T-helper 22 cell (primary cell): ENCODE data around the gene MYO1D.

Experiments
- DNase-seq: peaks from one replicate; pipeline ENCODE4 v3.0.0-alpha.2; 2020; ENCODE audit warnings: low read depth

Gene MYO1D

DNA sequence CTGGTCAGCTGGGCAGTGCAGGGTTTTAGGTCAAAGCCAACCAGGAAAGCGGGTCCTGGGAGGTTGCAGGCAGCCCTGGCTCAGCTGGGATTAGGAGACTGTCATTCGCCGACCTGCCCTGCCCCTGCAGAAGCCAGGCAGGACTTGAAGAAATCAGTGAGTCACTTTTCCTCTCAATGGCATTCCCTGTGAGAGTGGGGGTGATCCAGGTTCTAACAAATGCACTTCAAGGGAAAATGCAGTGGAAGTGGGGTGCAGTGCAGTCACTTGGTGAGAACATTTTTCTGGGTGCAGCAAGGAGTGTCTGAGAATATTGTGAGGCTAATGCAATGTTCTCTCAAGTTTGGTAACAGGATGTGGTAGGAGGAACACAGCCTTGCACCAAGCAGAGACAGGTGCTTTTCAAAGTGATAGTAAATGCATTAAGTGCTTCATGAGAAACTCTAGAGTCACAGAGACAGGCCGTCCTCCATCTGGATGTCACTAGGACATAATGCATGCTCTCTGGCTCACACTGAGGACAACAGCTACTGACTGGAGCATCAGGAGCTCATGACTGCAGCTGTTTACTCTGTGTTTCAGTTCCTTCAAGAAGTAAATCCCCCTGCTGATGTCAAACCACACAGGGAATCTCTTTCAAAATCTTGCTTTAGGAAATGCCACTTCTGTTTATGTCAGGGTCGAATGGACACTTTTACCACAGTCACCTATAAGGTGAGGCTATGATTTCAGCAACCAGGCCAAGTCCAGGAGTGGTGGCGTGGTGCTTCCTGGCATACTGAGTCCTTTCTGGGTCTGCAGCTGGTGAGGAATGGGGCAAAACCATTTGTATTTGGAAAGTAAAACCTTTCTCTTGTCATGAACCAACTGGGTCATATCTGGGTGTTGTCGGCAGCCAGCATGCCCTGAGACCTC, 373.4 kb downstream of the MYO1D start:
- no peak for DNase-seq

DNA sequence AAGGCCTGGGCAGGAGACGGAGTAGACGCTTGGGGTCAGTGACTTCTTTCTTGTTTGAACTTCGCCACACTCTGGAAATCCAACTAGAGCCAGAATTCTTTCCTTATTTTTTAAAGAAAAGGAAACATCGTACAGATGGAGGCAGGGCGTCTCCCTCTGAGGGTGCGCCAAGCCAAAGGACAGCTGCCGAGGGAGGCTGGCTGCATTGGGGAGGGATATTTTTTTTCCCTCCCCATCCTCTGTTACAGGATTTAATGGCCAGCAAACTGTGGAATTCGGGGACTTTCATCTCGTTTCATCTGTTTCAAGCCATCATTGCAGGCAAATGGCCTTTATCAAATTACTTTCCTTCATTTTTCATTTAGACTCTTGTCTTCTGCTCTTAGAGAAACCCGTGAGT, 374.2 kb downstream of the MYO1D start:
- DNase-seq, result no peak

DNA sequence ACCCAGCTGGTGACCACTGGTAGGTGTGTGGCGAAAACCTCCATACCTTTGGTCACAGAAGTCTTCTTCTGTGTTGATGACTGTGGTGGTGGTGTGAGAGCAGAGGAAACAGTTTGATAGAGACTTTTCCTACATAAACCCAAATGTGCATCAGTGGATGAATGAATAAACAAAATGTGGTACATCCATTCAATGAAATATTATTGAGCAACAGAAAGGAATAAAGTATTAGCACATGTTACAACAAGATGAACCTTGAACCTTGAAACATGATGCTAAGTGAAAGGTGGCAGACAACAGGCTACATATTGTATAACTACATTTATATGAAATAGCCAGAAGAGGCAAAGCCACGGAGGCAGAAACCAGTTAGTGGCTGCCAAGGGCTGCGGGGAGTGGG, 374.9 kb downstream of the MYO1D start:
- DNase-seq, result no peak

DNA sequence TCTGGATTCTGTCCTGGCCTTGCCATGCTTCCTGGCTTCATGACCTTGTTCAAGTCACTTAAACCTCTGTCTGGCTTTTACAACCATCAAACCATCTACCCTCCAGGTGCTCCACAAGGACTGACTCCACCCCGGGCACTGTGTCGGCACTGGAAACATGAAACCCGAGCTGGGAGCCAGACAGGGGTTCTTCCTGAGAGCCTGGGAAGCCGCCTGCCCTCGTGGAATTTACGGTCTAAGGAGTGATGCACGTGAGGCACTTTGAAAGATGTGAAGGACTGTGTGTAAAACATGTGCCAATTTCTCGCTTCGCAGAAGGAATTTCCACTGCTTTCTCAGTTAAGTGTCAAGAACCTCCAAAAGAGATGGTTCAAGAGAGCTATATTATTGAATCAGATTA, 378.5 kb downstream of the MYO1D start:
- no peak for DNase-seq

DNA sequence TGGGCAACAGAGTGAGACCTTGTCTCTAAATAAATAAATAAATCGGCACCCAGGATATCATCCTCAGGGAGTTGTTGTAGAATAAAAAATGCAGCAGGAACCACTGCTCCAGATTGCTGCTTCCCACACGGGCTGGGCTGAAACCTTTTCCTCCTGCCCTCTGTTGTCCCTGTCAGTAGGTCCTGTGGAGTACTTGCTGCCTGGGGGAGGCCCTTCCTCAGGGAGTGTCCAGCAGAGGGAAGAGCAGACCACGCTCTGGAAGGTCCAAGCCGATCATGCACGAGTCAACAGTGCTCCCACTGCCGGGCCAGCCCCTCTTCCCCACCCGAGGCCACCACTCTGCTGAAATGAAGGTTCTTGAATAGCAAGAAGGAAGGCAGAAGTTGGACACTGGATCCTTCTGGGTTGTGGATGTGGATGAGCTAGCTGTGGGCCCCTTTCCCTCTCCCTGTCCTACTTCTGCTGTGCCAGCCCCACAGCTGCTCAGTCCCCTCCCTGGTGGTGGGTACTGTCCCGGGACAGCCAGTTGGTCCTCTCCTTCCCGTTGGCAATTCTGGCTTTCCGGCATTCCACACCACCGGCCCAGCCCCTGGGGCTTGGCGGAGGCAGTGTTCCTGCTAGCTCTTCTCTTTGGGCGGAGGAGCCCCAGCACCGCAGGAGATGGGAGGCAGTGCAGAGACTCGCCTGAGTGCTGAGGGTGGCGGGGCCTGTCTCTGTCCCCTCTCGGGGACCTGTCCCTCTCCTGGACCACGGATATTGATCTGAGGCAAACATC, 379.3 kb downstream of the MYO1D start:
- DNase-seq, result no peak

DNA sequence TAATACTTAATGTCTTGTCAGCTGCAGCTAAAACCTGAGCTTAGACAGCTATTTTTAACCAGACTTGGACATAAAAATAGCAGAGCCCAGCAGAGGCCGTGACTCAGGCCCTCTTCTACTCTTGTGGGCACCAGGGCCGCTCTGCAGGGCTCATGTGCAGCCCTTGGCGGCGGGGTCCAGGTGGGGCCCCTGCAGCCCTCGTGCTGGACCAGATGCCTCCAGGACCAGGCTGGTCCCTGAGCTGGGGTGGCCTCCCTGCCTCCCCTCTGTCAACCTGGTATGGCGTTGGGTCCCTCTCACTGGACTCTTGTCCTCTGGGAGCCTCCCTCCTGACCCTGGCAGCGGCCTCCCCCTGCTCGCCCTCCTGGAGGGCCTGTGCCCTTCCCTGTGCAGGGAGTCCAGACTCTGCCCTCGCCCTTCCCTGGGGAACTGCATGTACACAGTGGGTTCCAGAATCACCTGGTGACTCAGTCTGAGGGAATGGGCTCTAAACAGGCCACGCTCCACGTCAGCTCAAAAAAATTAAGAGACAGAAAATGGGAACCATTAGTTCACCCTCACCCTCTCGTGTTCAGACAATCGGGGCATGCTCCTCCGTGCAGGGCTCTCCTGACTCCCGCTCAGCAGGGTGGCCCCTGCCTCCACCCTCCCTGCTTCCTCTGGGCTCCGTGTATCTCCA, 380.4 kb downstream of the MYO1D start:
- DNase-seq, result no peak

DNA sequence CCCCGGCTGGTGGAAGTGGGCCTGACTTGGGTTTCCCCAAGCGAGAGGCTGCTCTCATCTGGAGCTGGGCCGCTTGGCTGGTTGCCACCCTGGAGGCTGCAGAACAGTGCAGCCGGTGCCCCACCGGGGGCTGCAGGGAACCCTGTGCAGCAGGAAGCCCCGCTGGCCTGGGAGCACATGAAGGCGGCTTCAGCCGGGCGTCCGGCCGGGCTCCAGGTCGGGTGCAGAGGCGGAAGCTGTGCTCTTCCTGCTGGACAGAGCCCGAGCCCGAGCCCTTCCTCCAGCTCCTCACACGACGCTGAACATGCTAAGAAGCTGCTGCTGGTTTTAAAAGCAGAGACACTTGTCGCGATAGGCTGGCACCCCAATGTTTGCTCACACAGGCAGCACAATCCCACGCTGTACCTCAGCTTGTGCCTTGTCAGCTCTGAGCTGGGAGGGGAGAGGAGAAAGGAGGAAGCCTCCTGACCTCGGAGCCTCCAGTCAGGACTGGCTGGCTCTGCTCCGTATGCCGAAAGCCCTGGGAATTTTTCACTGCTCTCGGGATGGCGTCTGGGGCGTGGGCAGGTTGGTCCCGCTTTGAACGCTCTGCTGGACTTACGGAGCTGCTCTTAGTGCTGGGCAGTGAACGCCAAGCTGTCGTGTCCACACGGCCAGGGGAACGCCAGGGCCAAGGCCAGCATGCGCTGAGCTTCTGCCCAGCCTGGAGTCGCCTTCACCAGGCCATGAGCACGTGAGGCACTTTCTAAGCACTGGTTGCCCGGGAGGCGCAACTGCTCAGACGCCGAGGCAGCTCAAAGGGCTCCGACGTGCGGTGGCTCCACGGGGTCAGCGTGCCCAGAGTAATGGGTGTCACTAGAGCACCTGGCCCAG, 381.3 kb downstream of the MYO1D start:
- DNase-seq, result no peak

DNA sequence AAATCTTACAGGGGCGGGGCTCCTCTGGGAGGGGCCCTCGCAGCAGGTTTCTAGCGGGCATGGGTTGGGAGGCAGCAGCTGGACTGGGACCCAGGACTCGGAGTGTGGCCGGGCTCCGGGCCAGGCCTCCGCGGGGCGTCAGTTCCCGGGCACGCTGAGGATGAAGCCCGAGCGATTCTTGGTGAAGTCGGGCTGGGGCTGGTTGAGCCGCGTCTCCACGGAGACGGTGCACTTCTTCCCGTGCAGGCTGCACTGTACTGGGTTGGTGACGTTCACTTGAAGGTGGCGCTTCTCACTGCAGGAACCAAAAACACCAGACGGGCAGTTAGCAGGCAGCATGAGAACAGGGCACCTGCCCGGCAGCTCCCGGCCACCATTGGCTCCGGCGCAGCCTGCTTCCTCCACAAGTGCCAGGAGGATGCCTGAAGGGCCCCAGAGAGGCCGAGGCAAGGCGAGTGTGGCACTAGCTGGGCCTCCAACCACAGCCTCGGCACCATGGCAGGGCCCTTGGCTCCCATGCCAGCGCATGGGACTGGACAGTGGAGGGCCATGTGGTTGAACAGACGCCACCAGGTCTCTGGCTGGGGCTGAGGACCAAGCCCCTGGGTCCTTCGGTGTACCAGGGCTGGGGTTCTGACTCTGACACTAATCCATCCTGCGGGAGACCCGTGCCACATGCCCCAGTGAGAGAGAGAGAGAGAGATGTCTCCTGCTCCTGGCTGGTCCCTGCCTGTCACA, 382.1 kb downstream of the MYO1D start:
- DNase-seq, result no peak

DNA sequence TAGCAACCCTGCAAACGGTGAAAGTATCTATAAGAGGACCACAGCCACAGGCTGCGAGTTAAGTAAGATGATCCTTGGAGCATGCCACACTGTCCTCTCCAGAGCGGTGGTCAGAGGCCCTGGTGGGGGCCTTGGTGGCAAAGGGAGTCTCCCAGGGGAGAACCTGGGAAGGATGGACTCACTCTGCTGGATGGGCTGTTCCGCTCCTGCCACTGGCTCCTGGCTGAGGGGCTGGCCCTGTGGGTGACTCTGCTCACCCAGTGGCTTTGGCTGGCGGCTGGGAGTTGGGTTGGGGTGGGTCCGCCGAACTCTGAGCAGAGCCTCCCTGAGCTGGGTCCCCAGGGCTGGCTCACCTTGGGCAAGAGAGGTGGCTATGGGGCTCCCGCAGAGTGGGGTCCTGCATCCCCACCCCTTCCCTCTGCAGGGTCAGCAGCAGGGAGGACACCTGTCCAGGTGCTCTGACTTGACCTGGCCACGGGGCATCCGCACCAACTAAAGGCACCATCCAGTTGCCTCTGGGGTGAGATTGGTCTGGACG, 382.9 kb downstream of the MYO1D start:
- DNase-seq, result no peak

DNA sequence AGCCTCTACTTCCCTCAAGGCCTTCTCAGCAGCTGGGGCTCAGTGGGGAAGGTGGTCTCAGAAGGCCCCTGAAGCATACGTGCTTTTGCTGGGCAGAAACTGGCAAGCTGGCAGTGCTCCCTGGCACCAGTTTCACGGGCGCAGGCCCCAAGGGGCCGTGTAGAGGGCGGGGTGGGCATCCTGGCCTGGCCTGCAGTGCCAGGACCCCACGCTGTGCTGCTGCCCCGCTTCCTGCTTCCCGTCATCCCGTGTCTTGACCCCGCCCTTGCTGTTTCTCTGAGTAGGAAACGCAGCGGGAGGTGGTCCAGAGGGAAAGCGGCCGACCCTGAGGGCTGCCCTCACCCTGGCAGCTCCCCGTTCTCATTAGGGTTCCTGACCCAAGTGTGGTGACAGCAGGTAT, 383.4 kb downstream of the MYO1D start:
- DNase-seq, result no peak

DNA sequence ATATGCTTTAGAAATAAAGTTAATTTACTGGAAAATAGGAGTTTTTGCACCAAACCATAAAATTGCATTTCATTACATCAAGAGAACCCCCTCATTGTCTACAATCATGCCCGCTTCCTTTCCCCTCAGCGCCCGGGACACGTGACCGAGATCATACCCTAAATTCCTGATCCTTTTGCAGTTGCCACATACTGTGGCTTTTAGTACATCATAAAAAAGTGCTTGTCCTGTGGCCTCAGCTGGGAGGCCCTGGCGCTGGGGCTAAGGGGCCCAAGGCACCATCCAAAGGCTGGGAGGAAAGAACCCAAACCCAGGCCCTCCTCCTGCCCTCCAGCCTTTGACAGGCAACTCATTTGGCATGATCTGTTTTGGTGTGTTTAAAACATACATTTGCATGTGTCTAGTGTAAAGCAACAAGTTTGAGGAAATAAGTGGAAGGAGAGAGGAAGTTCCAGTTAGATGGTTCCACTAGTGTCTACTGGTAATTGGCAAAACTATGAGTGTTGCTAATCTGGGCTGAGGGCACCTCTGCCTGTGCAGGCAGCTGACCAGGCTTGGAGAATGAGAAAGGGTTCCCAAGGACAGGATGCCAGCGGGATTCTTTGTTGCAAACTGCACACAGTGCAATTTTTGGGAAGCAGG, 384.2 kb downstream of the MYO1D start:
- DNase-seq, result no peak

DNA sequence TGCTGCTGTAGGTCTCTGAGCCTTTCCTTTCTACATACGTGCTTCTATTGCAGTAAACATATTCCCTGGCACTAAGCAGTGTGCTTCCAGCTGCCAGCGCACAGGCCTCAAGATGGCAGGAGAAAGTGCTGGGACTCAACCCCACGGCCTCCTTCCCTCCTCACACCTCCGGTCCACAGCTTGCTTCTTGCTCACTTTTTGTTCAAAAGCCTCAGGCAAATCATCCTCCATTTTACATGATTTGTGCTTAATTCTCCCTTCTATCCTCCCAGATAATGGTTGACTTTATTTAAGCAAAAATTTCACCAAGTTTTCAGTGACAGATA, 384.7 kb downstream of the MYO1D start:
- no peak for DNase-seq

DNA sequence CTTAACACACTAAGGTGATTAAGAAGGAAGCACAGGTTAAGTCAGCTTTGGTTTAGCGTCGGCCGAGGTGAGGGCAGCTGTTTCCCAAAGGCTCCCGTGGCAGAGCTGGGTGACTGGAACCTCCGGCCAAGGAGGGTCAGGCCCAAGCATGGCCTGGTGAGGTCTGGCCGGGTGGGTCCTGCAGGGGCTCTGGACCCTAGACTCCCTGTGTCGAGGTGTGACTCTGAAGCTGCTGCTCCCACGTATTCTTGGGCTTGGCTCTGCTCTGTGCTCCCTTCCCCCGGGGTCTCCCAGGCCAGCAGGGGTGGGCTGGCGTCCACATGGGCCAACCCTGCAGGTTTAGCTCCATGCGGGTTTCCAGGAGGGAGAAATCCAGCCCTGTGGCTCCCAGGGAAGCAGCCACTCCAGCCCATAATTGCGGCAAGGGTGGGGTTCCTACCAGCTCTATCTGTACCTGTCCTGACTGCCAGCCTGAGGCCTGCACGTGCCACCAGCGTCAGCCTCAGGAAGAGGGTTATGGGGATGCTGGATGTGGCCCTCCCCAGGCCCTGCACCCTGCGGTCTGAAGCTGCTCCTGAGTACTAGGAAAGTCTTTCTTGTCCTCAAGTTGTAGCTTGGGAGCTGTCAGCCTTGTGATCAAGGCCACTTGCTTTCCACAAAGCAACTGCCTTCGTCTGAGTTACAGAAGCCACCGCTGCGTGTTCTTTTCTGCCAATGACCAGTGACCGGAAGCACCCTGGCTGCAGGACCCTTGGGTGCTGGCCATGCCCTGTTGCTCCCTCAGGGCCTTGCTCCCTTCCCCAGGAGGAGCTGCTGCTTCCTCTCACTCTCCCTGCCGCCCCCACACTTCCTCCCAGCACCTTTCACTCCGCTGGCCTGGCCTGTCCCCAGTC, 385.3 kb downstream of the MYO1D start:
- DNase-seq, result no peak

DNA sequence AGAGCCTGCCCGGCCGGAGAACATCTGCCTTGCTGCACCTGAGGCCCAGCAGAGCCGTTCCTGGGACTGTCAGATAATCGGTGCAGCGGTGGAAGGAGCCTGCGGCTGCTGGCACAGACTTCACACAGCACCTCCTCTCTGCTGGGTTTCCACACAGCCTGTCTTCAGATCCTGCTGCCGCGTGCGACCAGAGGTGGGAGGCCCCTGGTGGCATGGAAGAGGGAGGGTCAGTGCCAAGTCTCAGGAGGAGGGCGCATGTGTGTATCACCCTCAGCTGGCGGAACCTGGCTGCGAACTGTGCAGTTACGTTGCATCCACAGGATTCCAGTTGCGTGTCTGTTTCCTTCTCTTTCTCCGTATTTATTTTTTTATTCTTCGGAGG, 386.8 kb downstream of the MYO1D start:
- DNase-seq, result no peak

DNA sequence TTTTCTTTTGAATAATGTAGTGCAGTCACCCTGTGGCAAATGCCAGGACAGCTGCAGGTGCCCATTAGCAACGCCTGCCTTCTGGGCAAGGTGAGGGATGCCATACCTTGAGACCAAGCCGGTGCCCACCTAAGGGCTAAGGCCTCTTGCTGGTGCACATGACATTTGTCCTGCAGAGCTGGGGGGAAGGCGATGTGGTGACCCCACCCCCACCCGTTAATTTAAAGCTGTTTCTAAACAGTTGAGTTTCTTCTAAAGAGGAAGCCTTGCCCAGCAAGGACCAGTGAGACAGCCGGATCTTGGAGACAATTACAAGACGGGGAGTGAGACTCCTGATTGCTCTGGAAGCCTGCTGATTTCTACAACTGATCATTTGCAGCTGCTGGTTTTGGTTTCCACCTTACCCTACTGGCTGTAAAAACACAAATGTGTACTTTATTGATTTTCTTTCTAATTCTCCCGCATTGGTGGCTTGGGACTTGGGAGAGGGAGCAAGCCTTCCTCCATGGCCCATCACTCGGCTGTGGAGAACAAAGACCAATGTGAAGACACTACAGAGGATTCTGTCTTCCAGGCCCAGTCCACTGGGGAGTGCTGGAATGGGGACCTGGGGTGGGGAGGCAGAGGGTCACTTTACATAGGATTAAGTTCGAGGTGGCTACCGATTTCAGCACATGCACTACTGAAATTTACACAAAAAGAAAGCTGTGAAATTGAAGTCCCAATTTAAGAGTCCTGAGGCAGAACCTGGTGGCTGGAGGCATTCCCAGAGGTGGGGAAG, 387.4 kb downstream of the MYO1D start:
- DNase-seq, result no peak

DNA sequence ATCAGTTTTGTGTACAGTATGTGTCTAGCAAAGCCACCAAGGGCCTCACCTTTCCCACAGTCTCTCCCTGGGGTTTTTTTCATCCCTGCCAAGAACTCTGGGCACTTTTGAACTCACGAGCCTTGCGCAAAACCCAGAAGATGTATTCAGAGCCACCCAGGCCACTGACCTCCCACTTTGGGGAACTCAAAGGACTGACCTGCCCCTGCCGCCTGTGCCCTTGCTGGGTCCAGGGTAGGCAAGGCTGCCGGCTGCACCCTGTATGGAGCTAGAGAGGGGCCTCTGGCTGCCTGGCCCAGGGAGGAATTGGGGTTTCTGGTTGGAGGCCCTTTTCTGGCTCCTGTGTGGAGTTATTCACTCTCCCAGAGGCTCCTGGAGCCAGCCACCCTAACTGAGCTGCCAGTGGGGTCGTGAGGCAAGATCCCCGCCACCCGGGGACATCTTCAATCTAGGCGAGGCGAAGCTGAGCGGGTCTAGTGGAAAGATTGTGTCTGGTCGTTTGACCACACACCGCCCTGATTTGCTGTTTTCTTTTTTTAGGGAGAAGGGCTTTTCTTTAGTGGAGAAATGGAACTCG, 388.2 kb downstream of the MYO1D start:
- DNase-seq, result no peak

DNA sequence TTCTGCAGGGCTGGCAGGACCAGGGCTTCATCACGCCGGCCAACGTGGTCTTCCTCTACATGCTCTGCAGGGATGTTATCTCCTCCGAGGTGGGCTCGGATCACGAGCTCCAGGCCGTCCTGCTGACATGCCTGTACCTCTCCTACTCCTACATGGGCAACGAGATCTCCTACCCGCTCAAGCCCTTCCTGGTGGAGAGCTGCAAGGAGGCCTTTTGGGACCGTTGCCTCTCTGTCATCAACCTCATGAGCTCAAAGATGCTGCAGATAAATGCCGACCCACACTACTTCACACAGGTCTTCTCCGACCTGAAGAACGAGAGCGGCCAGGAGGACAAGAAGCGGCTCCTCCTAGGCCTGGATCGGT, 388.8 kb downstream of the MYO1D start:
- no peak for DNase-seq

DNA sequence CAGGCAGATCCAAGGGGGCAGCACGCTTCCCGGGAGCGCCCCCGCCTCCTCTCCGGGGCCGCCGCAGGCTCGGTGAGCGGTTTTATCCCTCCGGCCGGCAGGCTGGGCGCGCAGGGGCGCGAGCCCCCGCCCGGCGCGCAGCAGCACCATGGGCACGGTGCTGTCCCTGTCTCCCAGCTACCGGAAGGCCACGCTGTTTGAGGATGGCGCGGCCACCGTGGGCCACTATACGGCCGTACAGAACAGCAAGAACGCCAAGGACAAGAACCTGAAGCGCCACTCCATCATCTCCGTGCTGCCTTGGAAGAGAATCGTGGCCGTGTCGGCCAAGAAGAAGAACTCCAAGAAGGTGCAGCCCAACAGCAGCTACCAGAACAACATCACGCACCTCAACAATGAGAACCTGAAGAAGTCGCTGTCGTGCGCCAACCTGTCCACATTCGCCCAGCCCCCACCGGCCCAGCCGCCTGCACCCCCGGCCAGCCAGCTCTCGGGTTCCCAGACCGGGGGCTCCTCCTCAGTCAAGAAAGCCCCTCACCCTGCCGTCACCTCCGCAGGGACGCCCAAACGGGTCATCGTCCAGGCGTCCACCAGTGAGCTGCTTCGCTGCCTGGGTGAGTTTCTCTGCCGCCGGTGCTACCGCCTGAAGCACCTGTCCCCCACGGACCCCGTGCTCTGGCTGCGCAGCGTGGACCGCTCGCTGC, 389.3 kb downstream of the MYO1D start:
- DNase-seq, result no peak
